NB4 (cell line): Measurements from ENCODE around the gene MCC.

Source experiments
- DNase-seq: peaks from one replicate; pipeline ENCODE4 v3.0.0; 2010; ENCODE audit warnings: low read depth
- H3K4me3 ChIP-seq: one replicate; pipeline ENCODE4 v1.5.1; 2011; ENCODE audit warnings: mild to moderate bottlenecking, low read depth, low read length, moderate library complexity
- CTCF ChIP-seq: IDR thresholded peaks from one replicate; pipeline ENCODE4 v1.5.1; 2012; ENCODE audit warnings: low read depth, low read length
- MAX ChIP-seq: IDR thresholded peaks from 2 replicates; pipeline ENCODE4 v1.6.1; 2011; ENCODE audit warnings: low read depth, low read length
- MYC ChIP-seq: IDR thresholded peaks from 2 replicates; pipeline ENCODE4 v1.6.1; 2011; ENCODE audit warnings: low read depth, low read length
- POLR2A ChIP-seq: IDR thresholded peaks from 2 replicates; pipeline ENCODE4 v1.6.1; 2011; ENCODE audit warnings: mild to moderate bottlenecking; ENCODE audit not compliant: insufficient read length; ENCODE audit errors: extremely low read depth

The MCC gene

GRCh38 chr5:112974901-112975300, 513.4 kb downstream of the MCC start:
- H3K4me3 ChIP-seq = no peak overlapping the region
- TF ChIP-seq POLR2A (no peak), CTCF (no peak), MYC (no peak), MAX (no peak)
- DNase-seq = no peak

- TF ChIP-seq MYC (no peak), POLR2A (no peak), MAX (no peak), CTCF (no peak)
- no peak for DNase-seq
- no peak overlapping the region for H3K4me3 ChIP-seq
Observed at GRCh38 chr5:112973904-112974303, 514.3 kb downstream of the MCC start.

GRCh38 chr5:112973036-112973435, 515.2 kb downstream of the MCC start:
- no peak for DNase-seq
- H3K4me3 ChIP-seq = no peak overlapping the region
- TF ChIP-seq CTCF (no peak), MAX (no peak), POLR2A (no peak), MYC (no peak)
